Stimulated activated CD4-positive, alpha-beta T cell treated with anti-CD3 and anti-CD28 coated beads, Interleukin-12 subunit alpha, Interleukin-12 subunit beta, amount 100 ng/mL, for 24 hours (primary cell): ENCODE data around the gene BCAP29.

Experiments
- DNase-seq, 2 experiments: peaks; one replicate each; pipeline ENCODE4 v3.0.0-alpha.2; 2020; ENCODE audit warnings: low read depth in 2 of 2

The BCAP29 gene

DNA sequence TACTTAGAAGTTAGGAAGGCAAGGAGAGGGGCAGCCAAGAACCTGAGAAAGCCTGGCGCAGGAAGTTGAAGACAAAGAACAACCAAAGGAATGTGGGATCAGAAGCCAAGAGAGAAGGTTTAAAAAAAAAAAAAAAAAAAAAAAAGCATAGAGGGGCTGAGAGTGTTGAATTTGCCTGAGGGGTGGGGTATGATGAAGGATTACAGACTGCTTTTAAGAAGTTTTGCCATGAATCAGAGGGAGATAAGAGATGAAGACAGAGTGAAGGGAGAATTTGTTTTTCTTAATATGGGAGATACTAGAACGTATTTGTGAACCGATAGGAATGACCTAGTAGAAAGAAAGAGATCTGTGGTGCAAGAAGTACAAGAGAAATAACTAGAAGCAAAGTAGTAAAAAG lies 87.3 kb downstream of the BCAP29 start:
- no peak for DNase-seq

DNA sequence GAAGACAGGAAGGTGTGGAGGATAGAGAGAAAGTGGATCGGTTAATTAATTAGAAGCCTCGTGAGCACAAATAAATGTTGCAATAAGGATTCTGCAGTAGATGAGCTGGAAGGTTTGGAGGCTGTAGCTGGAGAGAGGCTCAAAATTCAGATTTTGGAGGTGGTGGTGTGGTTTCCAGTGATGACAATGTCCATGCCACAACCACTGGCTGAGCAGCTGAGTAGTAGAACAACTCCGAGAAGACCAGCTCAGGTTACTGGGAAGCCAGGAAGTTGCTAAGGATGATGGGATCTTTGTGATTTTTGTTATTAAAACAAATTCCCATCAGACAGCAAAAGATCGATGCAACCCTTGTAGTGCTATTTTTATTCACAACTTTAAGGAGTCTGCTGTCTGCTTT lies 88.2 kb downstream of the BCAP29 start:
- DNase-seq: no peak
